GM12874 (cell line): ENCODE measurements around the gene DPH5.

Source experiments
- TF ChIP-seq, protein P1 (sequence below): IDR thresholded peaks from 2 replicates; pipeline ENCODE4 v1.5.1; 2011; ENCODE audit warnings: low read depth, mild to moderate bottlenecking, control low read depth, low read length, moderate library complexity; ENCODE audit not compliant: insufficient read depth

The DPH5 gene

DNA sequence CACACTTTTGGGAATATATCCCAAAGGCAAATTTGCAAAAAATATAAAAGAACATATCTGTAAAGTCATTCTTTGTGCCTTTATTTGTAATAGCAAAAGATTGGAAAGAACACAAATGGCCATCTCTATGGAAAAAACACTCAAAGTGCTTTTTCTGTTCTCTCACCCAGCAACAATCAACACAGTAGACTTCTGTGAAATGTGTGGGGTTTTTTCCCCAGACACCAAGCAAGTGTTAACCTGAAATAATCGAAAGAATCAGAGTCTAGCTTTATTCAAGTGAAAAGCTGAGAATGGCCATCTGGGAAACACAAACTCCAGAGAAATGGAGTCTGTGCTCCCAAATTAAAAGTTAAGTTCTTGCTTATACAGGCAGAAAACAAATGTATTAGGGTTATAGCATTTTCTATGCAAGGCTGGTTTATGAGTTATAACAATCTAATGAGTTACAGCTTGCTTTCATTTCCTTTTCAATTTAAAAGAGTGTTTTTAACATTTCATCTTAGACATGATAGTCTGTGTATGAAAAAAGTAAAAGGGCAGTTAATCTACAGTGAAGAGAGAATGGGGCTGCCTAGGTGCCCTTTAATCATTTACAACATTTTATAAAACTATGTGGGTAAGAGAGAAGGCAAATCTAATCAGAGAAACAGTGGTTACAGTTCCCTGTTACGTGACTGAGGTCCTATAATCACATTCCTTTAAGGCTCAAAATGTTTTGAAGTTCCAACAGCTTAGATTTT is 83.1 kb downstream of the DPH5 start:
- TF ChIP-seq, protein P1, sequence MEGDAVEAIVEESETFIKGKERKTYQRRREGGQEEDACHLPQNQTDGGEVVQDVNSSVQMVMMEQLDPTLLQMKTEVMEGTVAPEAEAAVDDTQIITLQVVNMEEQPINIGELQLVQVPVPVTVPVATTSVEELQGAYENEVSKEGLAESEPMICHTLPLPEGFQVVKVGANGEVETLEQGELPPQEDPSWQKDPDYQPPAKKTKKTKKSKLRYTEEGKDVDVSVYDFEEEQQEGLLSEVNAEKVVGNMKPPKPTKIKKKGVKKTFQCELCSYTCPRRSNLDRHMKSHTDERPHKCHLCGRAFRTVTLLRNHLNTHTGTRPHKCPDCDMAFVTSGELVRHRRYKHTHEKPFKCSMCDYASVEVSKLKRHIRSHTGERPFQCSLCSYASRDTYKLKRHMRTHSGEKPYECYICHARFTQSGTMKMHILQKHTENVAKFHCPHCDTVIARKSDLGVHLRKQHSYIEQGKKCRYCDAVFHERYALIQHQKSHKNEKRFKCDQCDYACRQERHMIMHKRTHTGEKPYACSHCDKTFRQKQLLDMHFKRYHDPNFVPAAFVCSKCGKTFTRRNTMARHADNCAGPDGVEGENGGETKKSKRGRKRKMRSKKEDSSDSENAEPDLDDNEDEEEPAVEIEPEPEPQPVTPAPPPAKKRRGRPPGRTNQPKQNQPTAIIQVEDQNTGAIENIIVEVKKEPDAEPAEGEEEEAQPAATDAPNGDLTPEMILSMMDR, result no peak

DNA sequence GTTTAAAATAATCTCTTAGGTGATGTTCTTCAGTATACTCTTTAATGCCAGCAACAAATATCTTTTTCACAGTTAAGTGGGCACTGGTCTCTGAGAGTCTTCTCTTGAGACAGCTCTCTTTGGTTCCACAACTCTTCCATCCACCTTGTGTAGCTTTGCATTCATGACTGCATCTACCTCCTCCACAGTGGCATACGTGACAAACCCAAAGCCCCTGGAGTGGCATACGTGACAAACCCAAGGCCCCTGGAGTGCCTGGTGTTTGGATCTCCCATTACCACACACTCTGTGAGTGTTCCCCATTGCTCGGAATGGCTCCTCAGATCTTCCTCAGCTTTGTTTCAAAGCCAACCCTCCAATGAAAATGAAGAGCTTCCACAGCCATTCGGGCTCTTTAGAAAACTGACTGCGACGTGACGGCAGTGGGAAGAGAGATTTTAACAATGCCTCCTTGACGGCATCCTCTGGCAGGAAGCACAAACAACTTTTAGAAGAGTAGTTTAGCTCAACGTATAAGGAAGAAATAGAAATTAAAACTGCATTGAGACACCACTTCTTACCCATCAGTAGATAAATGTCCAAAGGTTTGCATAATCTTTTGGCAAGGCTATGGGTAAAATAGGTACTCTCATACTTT is 83.9 kb downstream of the DPH5 start:
- TF ChIP-seq, protein P1, result no peak

DNA sequence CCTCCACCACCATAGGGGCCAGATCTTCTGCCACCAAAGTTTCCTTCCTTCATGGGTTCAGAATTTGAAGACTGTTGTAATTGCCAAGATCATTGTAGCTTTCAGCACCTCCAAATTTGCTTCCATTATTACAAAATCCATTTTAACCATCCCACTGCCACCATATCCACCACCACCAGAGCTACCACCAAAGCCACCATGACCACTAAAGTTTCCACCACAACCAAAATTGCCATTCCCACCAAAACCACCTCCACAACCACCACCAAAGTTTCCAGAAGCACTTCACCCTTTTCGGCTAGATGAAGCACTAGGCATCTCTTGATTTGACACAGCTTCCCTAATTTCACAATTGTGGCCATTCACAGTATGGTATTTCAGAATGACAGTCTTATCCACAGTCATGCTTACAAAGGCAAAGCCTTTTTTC is 84.5 kb downstream of the DPH5 start:
- TF ChIP-seq, protein P1, result no peak
